OCI-LY1 (cell line): ENCODE results near the gene CACNA2D3.

ENCODE experiments used
- H2AFZ ChIP-seq: fragments of 200-600 bp; sonication (generic), shearing (Covaris generic); 2 replicates; pipeline ENCODE4 v1.6.0; 2014; ENCODE audit warnings: antibody characterized with exemption, mild to moderate bottlenecking, low read length
- H3F3A ChIP-seq: fragments of 200-600 bp; sonication (generic), shearing (Covaris generic); 2 replicates; pipeline ENCODE4 v1.6.0; 2014; ENCODE audit warnings: mild to moderate bottlenecking, antibody characterized with exemption, low read length, moderate library complexity; ENCODE audit not compliant: insufficient read depth
- H3K27ac ChIP-seq: fragments of 200-600 bp; sonication (generic); 2 replicates; pipeline ENCODE4 v1.5.1; 2014; ENCODE audit warnings: low read length, mixed run types, mild to moderate bottlenecking, low read depth; ENCODE audit not compliant: poor library complexity, severe bottlenecking
- H3K27me3 ChIP-seq: fragments of 200-600 bp; sonication (generic); 2 replicates; pipeline ENCODE4 v1.6.0; 2014; ENCODE audit warnings: antibody characterized with exemption, mild to moderate bottlenecking, low read length, moderate library complexity; ENCODE audit not compliant: insufficient read depth
- H3K36me3 ChIP-seq: fragments of 200-600 bp; sonication (generic); 2 replicates; pipeline ENCODE4 v1.6.1; 2014; ENCODE audit warnings: mild to moderate bottlenecking, antibody characterized with exemption, low read length, moderate library complexity, mixed read lengths; ENCODE audit not compliant: insufficient read depth
- H3K4me1 ChIP-seq: fragments of 200-600 bp; sonication (generic); 2 replicates; pipeline ENCODE4 v1.5.1; 2014; ENCODE audit warnings: mild to moderate bottlenecking, low read length, moderate library complexity; ENCODE audit not compliant: insufficient read depth, severe bottlenecking
- H3K4me2 ChIP-seq: fragments of 200-600 bp; sonication (generic), shearing (Covaris generic); 2 replicates; pipeline ENCODE4 v1.6.1; 2014; ENCODE audit warnings: low read length
- H3K4me3 ChIP-seq: fragments of 200-600 bp; sonication (generic); 2 replicates; pipeline ENCODE4 v1.5.1; 2014; ENCODE audit warnings: low read length, low read depth, mild to moderate bottlenecking, mixed read lengths; ENCODE audit not compliant: poor library complexity, severe bottlenecking
- H3K79me2 ChIP-seq: fragments of 200-600 bp; shearing (Covaris generic); 2 replicates; pipeline ENCODE4 v1.6.1; 2016; ENCODE audit warnings: mixed run types, low read length, mixed read lengths; ENCODE audit not compliant: insufficient read depth
- H3K9ac ChIP-seq: fragments of 200-600 bp; sonication (generic), shearing (Covaris generic); 2 replicates; pipeline ENCODE4 v1.6.1; 2014; ENCODE audit warnings: mild to moderate bottlenecking, low read length, mixed read lengths
- H3K9me2 ChIP-seq: fragments of 200-600 bp; sonication (generic), shearing (Covaris generic); 2 replicates; pipeline ENCODE4 v1.6.1; 2014; ENCODE audit warnings: low read depth, mild to moderate bottlenecking, low read length, mixed read lengths
- H3K9me3 ChIP-seq: fragments of 200-600 bp; shearing (Covaris generic); 2 replicates; pipeline ENCODE4 v1.6.1; 2014; ENCODE audit warnings: low read length, mixed read lengths
- H4K20me1 ChIP-seq: fragments of 200-600 bp; sonication (generic), shearing (Covaris generic); 2 replicates; pipeline ENCODE4 v1.6.0; 2016; ENCODE audit warnings: mild to moderate bottlenecking, low read length; ENCODE audit not compliant: insufficient read depth
- CTCF ChIP-seq: fragments of 200-600 bp; sonication (generic), shearing (Covaris generic); IDR thresholded peaks from 2 replicates; pipeline ENCODE4 v1.5.1; 2017; ENCODE audit warnings: mild to moderate bottlenecking, antibody characterized with exemption, low read length, moderate library complexity, mixed read lengths
- EZH2 ChIP-seq: fragments of 200-600 bp; sonication (generic), shearing (Covaris generic); IDR thresholded peaks from 2 replicates; pipeline ENCODE4 v1.8.0; 2017; ENCODE audit warnings: borderline replicate concordance, mixed run types, mild to moderate bottlenecking, antibody characterized with exemption, low read length, moderate library complexity, mixed read lengths

Gene CACNA2D3

GRCh38 chr3:54134713-54135112 lies 12.4 kb downstream of the CACNA2D3 start:
- H3K9me2 ChIP-seq = no peaks in the 10 kb centered on the region
- no peaks in the 10 kb centered on the region for H3K36me3 ChIP-seq
- H3K9ac ChIP-seq = no peak overlapping the region
- H3K27ac ChIP-seq = no peak overlapping the region
- no peaks in the 10 kb centered on the region for H3K4me1 ChIP-seq
- no peaks in the 10 kb centered on the region for H3F3A ChIP-seq
- no peaks in the 10 kb centered on the region for H3K27me3 ChIP-seq
- no peak for TF ChIP-seq EZH2
- no peak for TF ChIP-seq CTCF
- no peak overlapping the region for H3K4me3 ChIP-seq
- H2AFZ ChIP-seq = no peak overlapping the region
- no peak overlapping the region for H3K4me2 ChIP-seq
- H3K9me3 ChIP-seq = no peaks in the 10 kb centered on the region
- H3K79me2 ChIP-seq = no peaks in the 10 kb centered on the region
- no peaks in the 10 kb centered on the region for H4K20me1 ChIP-seq

GRCh38 chr3:54137311-54137710 lies 15.0 kb downstream of the CACNA2D3 start:
- no peaks in the 10 kb centered on the region for H3K9me3 ChIP-seq
- no peaks in the 10 kb centered on the region for H3K79me2 ChIP-seq
- no peaks in the 10 kb centered on the region for H3K27me3 ChIP-seq
- TF ChIP-seq CTCF (no peak), EZH2 (no peak)
- H3K36me3 ChIP-seq = no peaks in the 10 kb centered on the region
- no peaks in the 10 kb centered on the region for H3K4me1 ChIP-seq
- H4K20me1 ChIP-seq = no peaks in the 10 kb centered on the region
- no peak overlapping the region for H3K9ac ChIP-seq
- no peak overlapping the region for H3K4me2 ChIP-seq
- H2AFZ ChIP-seq = no peak overlapping the region
- H3K27ac ChIP-seq = no peak overlapping the region
- no peaks in the 10 kb centered on the region for H3K9me2 ChIP-seq
- no peaks in the 10 kb centered on the region for H3F3A ChIP-seq
- no peak overlapping the region for H3K4me3 ChIP-seq

GRCh38 chr3:54138937-54139547 lies 16.7 kb downstream of the CACNA2D3 start:
- H3K4me3 ChIP-seq = no peak overlapping the region
- no peak overlapping the region for H2AFZ ChIP-seq
- no peaks in the 10 kb centered on the region for H3K36me3 ChIP-seq
- H3K4me1 ChIP-seq = no peaks in the 10 kb centered on the region
- H3K9me2 ChIP-seq = no peaks in the 10 kb centered on the region
- no peak overlapping the region for H3K27ac ChIP-seq
- no peak overlapping the region for H3K9ac ChIP-seq
- no peak overlapping the region for H3K4me2 ChIP-seq
- no peaks in the 10 kb centered on the region for H3K27me3 ChIP-seq
- H4K20me1 ChIP-seq = no peaks in the 10 kb centered on the region
- no peak for TF ChIP-seq CTCF
- no peak for TF ChIP-seq EZH2
- H3K9me3 ChIP-seq = no peaks in the 10 kb centered on the region
- no peaks in the 10 kb centered on the region for H3K79me2 ChIP-seq
- H3F3A ChIP-seq = no peaks in the 10 kb centered on the region
